GM21576 (cell line): ENCODE data around the gene SELENOW.

Source experiments
- ATAC-seq: cut with Tn5 transposase; IDR thresholded peaks from one replicate; pipeline ENCODE4 v1.9.1; 2021; ENCODE audit warnings: mild to moderate bottlenecking, moderate library complexity; ENCODE audit not compliant: unreplicated experiment

The SELENOW gene

GRCh38 chr19:47819858-47820257 is 41.4 kb downstream of the SELENOW start:
- ATAC-seq = no peak

DNA sequence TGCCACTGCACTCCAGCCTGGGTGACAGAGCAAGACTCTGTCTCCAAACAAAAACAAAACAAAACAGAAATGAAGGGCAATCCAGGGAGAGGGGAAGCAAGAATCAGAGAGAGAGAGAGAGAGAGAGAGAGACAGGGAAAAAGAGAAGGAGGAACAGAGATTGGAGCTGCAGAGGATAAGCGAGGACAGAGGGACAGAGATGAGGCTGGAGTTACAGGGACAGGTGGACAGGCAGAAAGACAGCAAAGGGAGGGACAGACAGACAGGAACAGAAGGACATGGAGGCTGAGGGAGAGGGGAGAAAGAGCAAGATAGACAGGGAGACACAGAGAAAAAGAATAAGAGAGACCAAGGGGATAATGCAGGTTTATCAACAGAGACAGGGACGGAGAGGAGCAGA is 41.9 kb downstream of the SELENOW start:
- ATAC-seq = no peak

GRCh38 chr19:47821460-47822020 is 43.0 kb downstream of the SELENOW start, which contains the start of gene CRX:
Gene CRX, plus strand, starts transcription at chr19:47821937. Its CDS starts 12,507 bp downstream, at chr19:47834444.
- ATAC-seq = no peak

DNA sequence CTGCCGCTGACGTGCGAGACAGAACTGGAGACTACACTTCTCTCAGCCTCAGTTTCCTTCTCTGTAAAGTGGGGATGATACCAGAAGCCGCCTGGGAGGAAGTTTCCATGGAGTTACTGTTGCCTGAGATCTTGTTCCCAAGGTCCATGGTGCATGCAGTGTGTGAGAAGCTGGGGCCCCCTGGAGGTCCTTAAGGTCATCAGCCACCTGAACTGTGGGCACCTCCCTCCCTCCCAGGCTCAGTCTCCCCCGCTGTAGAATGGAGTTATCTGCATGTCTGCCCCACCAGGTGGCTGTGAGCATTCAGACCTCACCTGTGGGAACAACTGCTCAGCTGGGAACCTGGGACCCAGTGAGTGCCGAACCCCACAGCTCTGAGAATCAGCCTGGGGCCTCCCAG is 45.9 kb downstream of the SELENOW start:
- ATAC-seq = no peak

GRCh38 chr19:47826800-47827199 is 48.3 kb downstream of the SELENOW start:
- no peak for ATAC-seq

GRCh38 chr19:47832723-47833122 is 54.2 kb downstream of the SELENOW start:
- no peak for ATAC-seq
